HG02852 (cell line): Measurements from ENCODE around the gene HDGFL2.

ENCODE experiments used
- ATAC-seq: cut with Tn5 transposase; IDR thresholded peaks from one replicate; pipeline ENCODE4 v1.9.1; 2021; ENCODE audit warnings: mild to moderate bottlenecking, moderate library complexity; ENCODE audit not compliant: unreplicated experiment

The HDGFL2 gene

DNA sequence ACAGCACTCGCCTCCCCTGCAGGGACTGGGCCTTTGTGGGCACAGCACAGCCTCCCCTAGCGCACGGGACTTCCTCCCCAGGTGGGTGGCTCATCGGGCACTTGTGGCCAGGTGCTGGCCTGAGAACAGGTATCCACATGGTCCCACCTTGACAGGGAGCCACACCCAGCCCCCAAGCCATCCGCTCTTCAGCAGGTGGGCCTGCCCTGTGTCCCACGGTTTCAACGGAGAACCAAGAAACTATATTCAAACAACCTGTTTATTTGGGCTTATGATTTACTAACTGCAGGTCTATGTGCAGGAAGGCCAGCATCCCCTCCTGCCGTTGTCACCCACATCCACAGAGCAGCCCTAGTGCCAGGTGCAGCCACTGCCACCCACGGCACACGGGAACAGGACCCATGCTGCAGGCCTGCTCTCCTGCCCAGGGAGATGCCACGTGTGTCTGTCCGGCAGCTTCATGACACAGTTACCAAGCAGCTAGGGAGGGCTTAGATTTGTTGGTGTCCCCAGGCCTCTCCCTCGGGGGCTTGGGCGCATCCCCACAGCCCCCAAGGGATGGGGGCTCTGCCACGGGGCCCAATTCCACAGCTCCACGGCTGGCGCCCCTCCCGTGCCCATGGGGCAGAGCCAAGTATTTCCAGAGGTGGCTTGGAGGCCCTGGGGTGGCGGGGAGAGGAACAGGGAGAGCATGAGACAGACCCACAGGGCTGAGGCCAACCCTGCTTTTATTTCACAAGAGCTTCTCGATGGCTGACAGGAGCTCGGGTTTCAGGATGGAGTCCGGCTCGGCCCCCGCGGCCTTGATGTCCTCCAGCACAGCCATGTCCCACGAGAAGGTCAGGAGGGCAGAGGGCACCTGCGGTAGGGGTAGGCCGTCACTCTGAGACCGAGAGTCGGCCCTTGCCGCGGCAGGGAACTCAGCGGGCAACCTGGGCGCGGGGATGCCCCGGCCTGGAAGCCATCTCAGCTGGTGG lies 27.0 kb upstream of the HDGFL2 start:
- ATAC-seq, result no peak

DNA sequence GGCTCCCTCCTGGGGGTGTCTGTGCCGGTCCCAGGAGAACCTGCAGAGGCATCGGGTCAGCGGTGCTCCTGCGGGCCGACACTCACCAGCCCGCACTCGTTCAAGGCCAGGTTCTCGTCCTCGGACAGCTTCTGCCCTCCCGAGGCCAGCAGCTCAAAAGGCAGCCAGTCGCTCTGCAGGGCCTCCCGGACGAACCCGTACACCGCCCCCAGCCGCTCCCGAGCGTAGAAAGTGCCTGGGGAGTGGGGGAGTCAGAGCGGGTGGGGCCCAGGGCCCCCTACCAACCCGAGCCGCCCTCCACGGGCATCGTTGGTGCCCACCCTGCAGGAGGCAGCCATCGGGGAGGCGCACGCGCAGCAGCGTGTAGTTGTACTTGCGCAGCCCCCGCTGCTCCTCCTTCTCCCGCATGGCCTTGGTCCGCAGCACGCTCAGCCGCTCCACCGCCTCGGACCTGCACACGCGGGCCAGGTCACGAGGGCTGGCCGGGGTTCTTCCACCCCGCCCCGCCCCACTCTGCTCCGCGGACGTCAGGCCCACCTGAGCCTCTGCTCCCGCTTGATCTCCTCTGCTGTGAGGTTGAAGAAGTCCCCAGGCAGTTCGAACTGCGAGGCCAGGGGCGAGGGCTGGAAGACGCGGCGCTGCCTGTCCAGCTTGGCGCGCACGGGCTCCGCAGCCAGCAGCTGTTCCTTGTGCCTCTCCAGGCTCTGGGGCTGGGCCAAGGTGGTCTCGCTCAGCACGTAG lies 26.0 kb upstream of the HDGFL2 start:
- ATAC-seq, result no peak

DNA sequence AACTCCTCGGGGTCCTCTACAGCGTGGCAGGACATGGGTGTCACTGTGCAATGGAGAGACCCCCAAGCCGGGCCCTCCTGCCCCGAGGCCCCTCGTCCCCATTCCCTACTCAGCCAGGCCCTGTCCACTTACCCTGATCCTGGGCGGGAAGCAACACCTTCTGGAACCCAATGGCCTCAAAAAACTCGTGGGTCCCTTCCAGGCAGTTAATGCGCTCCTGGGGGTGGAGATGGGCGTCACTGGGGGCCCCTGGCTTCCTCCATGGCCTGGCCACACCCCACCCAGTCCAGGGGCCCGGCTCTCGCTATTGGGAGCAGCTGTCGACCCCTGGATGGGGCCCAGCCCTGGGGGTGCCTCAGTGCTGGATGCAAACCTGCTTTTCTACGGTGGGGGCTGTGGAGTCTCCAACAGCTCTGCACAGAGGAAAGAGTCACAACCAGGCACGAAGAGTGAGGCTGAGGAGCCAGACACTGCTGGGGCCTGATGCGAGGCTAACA lies 25.3 kb upstream of the HDGFL2 start:
- no peak for ATAC-seq

DNA sequence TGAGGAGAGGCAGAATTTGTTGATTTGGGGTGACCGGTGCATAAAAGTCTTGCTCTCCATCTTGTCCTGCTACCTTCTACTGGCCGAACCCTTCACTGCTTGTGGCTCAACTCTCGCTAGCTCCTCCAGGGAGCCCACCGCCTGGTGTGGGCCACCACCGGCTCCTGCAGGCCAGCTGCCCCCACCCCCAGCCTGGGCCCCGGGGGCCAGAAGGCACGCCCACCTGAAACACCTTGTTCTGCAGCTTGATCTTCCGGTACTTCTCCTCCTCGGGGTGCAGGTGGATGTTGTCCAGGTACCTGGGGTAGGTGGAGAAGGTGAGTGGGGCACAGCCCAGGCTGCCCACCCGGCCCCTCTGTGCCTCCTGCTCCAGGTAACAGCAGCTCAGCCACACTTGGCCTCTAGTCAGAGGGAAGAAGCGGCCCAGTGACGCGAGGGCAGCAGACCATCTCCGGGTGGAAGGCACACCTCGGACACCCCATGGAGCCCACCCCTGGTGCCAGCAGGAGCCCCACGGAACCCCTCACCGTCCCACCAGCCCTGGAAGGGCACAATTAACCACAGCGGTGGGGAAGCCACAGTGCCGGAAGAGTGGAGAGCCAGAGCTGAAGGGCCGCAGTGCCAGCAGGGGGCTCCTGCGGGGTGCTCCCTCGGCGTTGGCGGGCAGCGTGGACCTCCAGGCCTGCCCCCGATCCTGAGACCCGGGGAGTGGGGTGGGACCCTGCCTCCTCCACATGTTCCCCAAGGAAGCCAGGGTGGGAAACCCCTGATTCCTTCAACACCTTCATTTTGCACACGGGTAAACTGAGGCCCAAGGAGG lies 24.6 kb upstream of the HDGFL2 start:
- no peak for ATAC-seq

DNA sequence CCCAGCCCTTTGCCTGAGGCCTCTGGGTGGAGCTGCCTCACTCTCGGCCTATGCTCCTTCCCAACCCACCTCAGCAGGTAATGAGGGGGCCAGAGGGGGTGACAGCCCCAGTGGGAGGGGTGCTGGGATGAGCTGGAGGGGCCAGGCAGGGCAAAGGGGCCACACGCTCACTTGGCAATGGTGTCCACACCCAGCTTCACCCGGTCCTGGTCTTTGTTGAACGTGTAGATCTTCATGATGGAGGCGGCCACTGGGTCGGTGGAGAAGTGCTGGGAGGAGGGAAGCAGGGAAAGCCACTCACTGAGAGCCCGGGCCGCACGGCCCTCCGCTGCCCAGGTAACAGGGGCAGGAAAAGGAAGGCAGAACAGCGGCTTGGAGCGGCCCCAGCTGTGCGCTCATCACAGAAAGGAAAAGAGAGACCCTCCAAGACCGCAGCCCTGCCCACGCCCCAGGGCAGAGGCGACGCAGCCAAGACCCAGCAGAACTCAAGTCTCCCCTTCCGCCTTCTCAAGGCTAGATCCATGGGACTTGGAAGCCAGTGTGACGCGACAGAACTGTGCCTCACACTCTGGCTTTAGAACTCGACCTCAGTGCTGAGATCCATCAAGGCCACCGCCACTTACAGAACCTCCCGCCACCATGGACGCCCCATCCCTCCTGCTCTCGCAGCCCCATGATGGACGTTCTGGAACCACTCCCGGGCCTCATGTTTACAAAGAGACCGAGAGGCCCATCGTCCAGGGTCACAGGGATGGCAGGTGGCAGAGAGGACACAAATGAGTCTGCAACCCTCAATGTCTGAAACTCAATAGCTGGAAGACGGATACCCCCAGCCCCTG lies 23.7 kb upstream of the HDGFL2 start:
- ATAC-seq, result no peak

DNA sequence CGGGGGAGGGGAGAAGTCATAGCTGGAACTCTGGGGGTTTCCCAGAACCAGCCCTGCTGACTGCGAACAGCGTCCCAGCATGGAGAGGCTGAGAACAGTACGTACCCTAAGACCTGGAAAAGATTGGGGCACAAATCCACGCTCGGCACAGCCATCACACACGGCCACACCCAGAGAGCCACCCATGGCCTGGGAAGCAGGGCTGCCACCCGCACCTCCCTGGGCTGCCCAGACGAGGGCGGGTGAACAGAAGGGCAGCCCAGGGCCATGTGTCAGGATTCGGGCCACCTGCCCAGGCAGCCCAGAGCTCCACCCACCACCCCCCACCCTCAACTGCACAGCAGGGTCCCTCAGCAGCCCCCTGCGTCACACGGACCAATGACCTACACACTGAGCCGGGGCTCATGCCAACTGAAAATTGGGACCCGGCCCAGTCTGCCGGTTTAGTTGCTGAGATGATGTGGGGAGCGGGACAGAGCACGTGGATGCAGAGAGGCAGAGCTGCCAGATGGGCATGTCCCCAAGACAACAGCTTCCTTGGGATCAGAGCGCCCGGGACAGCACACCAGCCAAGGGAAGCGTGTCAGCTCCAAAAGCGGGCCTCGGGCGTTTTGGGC lies 23.0 kb upstream of the HDGFL2 start:
- ATAC-seq, result no peak

DNA sequence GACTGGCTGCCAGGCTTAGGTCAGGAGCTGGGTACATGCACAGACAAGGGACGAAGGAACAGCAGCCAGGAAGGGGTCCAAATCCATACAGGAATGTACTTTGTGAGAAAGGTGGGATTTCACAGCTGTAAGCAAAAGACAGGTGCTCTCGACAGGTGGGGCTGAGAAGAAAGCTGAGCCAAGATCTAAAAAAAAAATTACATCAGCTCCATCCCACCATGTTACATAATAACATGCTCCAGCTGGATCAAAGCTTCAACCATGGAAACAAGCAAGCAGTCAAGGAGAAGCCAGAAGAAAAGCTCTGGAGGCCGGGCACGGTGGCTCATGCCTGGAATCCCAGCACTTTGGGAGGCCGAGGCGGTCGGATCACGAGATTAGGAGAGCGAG lies 22.5 kb upstream of the HDGFL2 start:
- ATAC-seq, result no peak

DNA sequence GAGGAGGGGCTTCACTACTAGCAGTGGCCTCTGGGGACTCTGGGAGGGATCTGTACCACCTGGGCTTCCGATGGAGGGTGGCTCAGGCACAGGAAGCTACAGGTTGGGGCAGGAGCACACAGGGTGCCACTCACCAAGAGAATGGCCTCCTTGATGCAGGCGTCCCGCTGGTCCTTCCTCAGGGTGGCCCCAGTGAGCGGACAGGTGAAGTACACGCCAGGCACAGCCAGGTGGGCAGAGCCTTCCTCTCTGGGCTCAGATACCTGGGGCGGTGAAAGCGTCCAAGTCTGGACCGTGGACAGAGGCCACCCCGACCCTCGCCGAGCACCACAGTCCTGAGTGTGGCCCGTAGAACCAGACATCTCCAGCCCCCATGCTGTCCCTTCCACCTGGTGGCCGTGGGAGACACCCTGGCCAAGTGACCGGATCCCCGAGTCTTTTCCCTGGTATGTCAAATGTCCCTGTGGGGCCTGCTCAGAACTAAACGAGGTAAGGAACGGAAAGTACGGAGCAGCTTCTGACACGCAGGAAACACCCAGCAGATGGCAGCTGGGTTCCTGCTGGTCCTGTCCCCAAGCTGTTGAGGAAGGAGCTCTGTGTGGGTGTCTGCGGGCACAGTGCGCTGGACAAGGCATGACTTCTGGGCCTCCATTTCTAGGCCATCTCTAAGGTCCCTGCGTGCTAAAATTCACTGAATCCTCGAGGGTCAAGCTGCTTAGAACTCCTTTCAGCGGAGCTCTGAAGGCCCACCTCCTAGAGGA lies 19.7 kb upstream of the HDGFL2 start:
- no peak for ATAC-seq

DNA sequence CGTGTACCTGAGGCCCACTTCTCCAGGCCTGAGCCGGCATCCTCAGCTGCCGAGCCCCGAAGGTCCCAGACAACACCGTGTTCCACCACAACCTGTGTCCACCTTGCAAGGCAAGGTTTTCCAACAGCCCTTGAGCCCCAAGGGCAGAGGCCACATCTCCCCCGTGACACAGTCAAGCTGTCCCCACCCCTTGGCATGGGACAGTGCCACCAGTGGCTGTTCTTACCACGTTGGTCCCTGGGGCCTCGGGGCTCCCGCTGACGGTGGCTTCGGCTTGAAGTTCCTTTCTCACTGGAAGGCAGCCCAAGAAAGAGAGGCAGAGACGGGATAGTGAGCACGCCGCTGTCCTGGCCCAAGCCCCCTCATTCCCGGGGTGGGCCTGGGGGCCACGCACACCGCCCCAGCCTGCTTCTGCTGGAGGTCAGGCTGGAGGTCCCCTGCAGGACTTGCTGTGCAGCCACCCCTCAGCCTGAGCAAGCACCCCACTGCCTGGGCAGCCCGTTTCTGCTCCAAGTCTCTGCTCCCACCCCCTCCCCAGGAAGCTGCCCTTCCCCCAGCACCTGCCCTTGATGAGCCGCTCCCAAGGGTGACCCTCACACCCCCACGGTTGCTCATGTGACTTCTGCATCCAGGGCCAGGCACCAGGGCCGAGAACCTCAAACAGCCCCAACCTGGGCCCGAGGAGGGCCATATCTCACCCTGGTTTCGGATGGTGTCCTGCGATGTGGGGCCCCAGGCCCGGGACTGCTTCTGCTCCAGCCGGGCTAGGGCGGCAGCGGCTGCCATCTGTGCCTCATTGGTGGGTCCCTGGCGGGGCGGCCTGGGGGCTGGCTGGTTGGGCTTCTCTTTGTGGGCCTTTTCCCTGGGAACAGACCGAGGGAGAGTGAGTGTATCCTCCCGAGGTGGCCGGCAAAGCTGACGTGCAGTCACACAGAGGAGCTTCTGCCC lies 18.6 kb upstream of the HDGFL2 start:
- ATAC-seq, result no peak

DNA sequence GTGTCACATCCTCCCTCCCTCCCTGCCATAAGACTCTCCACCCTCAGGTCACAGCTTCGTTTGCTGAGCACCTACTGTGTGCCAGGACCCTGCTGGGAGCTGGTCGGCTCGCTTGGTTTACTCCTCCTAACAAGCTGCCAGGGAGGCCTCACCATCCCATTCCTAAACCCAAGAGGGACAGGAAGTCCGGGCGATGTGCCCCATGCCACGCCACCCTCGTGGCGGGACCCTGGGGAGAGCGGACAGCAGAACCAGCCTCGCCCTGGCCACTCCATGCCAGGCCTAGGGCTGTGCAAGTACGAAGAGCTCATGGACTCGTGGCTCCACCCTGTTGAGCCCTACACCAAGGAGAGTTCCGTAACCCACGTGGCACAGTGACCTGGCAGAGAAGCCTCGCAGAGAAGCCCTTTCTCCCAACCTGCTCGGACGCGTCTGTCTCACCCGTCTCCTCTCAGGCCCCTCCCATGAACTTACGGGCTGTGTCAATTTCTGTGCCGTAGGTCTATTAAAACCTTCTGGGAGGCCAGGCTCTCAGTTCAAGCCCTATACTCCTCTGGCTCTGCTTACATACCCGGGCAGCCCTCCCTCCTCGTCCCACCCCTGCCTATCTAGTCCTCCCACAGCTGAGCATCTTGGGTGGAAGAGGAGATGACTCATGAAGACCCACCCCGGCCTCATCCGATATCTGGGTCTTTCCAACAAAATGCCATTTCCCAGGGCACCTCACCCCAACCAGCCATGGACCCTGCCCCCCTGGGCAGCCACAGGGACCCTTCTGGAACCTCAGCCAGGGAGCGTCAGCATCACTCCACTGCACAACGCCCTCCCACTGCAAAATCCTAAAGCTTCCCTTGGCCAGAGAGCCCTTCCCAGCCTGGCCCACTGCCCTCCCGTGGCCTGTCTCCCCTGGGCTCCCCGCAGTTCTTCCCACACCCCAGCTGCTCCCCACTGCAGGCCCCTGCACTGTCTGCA lies 17.1 kb upstream of the HDGFL2 start:
- ATAC-seq, result no peak

DNA sequence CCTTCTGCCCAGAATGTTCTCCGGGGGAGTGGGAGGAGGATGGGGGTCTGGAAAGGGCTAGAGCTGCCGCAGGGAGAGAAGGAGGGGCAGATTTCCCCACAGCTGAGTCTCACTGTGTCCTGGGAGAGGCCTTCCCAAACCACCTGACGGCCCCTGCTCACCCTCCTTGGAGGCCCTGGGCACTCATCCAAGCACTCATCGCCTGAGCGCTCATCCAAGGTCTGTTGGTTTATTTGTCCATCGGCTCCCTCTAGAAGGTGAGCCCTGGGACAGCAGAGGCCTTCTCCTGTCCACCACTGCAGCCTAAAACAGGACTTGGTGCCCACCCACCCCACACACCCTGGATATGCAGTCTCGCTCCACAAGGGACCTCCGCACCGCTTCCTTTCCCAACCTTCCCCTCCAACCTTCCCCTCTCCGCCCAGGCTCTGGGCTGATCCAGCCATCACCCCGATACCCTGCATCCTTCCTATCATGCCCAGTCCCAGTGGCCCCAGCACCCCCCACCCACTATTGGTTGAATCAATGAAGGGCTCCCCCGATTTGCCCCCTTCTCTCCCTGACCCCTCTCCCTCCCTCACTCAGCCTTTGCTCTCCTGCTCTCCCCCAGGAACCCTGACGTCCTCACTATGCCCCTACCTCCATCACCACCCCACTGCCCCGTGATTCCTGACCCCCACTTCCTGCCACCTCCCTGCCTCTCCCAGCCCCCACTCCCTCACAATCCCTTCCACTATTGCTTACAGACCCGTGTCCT lies 16.2 kb upstream of the HDGFL2 start:
- ATAC-seq, result no peak

DNA sequence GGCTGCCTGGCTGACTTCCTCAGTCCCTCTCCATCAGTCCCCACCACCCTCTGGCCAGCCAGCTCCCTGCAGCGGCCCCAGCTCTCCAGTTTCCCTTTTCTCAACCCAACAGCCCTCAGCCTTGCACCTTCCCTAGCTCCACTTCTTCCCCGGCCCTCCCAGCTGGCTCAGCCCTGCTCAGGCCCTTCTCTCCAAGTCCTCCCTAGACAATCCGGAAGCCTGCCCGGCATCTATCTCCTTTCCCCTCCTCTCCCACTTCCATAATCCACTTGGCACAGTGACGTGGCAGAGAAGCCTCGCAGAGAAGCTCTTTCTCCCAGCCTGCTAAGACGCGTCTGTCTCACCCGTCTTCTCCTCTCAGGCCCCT lies 15.6 kb upstream of the HDGFL2 start:
- no peak for ATAC-seq

DNA sequence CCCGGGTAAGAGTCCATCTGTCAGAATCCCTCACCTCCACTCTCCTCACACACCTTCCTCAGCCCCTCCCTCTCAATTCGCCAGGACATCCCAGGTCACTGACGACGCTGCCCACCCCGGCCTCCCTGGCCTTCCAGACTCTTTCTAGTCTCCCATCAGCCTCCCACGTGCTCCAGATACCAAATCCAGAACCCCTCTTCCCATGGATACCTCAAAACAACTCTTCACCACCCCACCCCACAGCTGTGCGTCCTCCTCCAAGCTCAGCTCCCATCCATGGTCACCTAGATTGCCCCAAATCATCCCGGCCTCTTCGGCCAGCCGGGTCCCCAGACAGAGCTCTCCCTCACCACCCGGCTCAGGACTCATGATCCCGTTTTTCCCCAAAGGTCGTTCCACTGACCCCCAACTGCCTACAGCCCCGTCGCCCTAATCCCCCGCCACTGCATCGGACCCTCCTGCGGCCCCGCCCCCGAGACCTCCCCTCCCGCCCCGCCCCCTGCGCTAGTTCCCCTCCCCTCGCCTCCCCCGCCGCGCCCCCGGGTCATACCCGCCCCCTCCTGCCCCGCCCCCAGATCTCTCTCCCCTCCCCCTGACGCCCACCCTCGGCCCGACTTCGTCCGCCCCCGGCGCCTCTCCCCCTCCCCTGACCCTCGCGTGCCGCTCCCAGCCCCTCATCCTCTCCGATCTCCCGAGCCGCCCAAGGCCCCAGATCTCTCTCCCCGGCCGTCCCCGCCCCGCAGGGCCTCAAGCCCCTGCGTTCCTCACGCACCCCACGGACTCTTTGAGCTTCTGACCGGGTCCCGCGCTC lies 15.0 kb upstream of the HDGFL2 start:
- peak; percentile 27 for ATAC-seq

DNA sequence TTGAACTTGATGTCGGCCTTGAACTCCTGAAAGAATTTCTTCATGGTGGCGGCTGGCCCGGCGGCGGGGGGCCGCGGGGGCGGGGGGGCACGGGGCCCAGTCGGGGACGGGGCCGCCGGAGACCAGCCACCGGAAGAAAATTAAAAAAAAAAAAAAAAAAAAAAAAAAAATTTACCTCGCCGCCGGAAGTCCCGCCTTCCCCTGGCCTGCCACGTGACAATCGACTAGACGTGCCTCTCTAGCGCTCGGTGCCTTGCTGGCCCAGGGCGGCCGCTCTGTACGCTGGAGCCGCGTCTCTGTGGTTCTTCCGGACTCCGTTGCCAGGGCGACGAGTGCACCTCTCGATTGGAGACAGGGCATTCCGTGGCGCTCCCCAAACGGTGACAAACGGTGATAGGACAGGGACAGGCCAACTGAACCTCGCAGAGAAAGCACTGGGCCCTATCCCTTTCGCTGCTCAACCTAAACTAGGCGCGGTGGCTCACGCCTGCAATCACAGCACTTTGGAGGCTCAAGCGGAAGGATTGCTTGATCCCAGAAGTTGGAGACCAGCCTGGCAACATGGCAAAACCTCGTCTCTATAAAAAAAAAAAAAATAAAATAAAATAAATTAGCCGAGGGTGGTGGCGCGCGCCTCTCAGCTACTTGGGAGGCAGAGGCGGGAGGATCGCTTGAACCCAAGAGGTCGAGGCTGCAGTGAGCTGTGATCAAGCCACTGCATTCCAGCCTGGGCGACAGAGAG lies 14.3 kb upstream of the HDGFL2 start, which contains the start of gene UBXN6:
TSS of gene UBXN6 (minus strand) at position 141 of the 742 bp plus-strand sequence. CDS start at position 44, 97 bp downstream.
- peak; percentile 79 for ATAC-seq
